NOMO-1 treated with dmso at 0.1 percent for 144 hours (cell line): Measurements from ENCODE around the gene WNT3.
"Not testable (repeated sequence)": the region's sequence is repeated elsewhere in the genome, so short reads cannot be mapped to it uniquely, and the experiment has no call there.

Experiments used
- DNase-seq: peaks from one replicate; lab custom pipeline; 2025; ENCODE audit not compliant: unreplicated experiment; lab: John Stamatoyannopoulos, UW

The WNT3 gene

GRCh38 chr17:46788300-46788699 lies 30.2 kb downstream of the WNT3 start:
- DNase-seq = no peak

GRCh38 chr17:46787478-46787877 lies 31.0 kb downstream of the WNT3 start:
- no peak for DNase-seq

DNA sequence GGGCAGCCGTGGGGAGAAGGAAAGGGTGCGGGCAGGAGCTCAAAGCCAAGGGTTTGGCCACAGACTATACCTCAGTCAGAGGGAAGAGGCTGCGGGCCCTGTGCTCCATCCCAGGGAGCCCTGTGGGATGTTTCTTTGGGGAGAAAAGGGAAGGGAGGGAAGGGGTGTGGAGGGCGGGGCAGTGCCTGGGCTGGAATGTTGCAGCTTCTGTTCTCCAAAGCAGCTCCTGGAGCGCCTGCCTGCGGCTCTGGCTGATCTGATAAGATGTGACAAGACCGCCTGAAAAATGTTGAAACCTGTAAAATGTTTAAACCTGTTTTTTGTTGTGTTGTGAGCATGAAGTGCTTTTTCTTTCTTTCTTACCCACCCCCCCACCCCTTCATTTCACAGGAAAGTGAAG lies 32.8 kb downstream of the WNT3 start:
- DNase-seq = no peak

DNA sequence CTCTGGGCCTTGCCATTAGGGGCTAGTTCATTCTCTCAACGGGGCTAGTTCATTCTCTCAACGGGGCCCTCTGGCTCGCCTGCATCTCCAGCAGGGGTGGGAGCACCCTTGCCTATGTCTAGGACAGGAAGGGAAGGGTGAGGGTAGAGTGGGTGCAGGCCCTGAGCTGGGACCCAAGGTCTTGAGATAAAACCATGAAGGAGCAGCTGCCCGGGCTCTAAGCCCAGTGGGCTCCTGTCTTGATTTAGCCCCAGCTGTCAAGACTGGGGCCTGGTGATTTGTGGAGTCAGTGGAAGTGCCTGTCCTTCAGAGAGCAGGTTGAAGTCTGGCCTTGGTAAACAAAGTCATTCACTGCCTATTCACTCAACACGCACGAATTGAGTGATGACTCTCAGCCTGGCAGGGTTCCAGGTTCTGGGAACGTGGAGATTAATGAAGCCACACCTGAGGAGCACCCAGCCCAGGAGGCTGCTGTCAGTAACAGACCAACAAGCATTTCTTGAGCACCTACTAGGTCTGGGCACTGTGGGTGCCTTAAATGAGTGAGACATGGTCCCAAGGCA lies 35.4 kb downstream of the WNT3 start:
- no peak for DNase-seq

GRCh38 chr17:46782250-46782953 lies 36.1 kb downstream of the WNT3 start:
- DNase-seq = no peak

DNA sequence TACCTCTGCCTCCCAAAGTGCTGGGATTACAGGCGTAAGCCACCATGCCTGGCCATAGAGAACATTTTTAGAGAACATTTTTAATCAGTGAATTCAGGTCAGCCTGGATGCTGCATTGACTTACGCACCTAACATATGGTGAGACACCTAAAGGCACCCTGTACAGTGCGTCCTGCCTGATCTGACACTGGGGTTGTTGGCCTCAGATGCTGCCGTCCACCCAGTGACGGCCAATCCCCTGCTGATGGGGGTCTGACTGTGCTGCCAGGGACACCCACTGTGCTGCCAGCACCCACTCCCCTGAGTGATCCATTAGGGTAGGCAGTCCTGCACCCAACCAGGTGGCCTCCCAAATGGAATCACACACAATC lies 38.5 kb downstream of the WNT3 start:
- no peak for DNase-seq

GRCh38 chr17:46777943-46778915 lies 40.3 kb downstream of the WNT3 start:
- DNase-seq = no peak

- no peak for DNase-seq
Measured at GRCh38 chr17:46776298-46777005, 42.0 kb downstream of the WNT3 start.

GRCh38 chr17:46774108-46774737 lies 44.3 kb downstream of the WNT3 start:
- no peak for DNase-seq

GRCh38 chr17:46773676-46774075 lies 44.8 kb downstream of the WNT3 start:
- DNase-seq = no peak

- no peak for DNase-seq
Measured at GRCh38 chr17:46773221-46773605, 45.3 kb downstream of the WNT3 start.

GRCh38 chr17:46772475-46773220 lies 45.8 kb downstream of the WNT3 start:
- DNase-seq = no peak

- DNase-seq = no peak
Measured at GRCh38 chr17:46771561-46772474, 46.7 kb downstream of the WNT3 start.

DNA sequence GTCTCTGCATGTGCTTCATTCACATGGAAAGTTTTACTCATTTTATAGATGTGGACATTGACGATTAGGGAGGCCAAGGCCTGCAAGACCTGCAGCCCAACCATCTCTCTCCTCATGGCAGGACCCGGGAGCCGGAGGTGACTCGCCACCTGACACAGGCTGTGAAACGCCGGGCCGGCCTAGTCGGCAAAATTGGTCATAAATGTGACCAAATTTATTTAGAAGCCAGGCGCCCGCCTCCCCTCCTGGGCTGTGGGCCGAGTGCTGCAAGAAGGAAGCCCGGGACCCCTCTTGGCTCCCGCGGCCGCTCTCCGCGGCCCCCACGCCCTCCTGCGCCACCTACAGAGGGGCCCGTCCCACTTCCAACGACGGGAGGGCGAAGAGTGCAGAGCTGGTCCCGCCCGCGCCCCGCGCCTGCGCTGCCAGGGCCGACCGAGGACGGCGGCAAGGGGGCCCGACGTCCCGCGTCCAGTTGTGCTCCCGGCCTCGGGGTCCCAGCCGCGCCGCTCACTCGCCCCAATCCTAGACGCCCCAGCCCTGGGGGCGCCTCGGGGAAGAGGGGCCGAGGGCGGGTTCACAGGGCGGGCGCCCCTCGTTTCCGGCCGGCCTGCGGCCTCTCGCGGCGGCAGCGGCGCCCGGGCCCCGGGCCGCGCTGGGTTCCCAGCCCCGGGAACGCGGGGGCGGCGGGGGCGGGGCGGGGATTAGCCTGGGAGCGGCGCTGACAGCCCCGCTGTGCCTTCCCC lies 47.5 kb downstream of the WNT3 start:
- peak; percentile 21 for DNase-seq

DNA sequence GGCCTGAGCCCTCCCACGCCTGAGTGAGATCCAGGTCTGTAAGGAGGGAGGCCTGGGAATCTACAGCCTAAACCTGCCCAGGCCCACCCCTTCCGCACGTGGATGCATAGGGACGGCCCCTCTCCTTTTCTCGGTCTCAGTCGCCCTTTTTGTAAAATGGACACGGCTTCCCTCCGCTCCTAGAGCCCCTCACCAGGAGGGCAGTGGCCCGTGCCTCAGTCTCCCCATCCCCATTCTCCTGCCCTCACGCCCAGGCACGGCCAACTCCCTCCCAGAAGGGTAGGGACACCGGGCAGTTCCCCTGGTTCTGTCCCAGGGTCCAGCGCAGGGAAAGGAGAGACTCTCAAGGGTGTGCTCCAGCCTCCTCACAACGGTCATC lies 48.1 kb downstream of the WNT3 start:
- DNase-seq = no peak

DNA sequence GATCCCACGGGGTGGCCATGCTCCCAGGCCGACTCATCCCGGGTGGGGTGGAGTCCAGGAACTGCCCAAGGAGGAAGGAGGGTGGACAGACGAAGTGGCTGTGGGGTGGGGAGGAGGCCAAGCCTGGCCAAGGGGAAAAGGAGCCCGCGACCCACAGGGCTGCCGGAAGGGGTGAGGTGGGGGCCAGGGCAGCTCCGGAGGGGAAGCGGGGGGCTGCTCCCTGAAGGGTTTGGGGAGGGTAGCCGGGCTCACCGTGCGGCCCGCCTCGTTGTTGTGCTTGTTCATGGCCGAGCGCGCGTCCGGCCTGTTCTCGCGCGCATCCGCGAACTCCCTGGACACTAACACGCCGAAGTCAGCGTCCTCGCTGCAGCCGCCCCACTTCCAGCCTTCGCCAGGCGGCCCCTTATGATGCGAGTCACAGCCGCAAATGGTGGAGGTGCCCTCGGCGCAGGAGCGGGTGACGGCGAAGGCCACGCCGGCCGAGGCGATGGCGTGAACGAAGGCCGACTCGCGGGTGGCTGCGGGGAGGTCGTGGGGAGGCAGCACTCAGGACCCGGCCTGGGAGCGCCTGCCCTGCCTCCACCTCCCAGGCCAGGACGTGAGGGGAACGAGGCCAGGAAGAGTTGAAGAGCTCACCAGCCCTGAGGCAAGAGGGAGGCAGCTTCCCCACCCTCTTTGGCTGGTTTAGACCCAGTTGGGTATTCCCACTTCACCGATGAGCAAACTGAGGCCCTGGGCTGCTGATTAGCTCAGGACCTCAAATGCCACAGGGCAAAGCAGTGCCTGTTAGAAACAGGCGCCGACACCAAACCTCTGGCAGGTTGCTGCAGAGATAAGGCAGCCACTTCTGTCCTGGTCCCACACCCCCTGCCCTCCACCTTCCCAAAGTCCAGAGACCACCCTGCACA lies 48.7 kb downstream of the WNT3 start:
- DNase-seq = no peak

DNA sequence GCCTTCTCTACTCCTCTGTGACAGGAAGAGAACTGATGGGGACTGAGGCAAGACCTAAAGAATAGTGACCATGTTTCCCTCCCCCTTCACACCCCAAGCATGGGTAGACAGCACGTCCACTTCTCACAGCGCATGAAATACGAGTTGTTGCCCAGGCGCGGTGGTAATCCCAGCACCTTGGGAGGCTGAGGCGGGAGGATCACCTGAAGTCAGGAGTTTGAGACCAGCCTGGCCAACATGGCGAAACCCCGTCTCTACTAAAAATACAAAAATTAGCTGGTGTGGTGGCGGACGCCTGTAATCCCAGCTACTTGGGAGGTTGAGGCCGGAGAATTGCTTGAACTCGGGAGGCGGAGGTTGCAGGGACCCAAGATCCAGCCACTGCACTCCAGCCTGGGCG lies 49.6 kb downstream of the WNT3 start:
- not testable (repeated sequence) for DNase-seq

GRCh38 chr17:46768540-46768870 lies 50.0 kb downstream of the WNT3 start:
- DNase-seq = no peak
